Sigmoid colon (tissue), 7 donors: ENCODE data around the gene SKAP1. TPM values are rescaled to one million over a fixed set of nuclear protein-coding genes. Genes with fewer than 3 reads are reported as not detected.

Experiments
- DNase-seq: peaks from one replicate; pipeline ENCODE4 v3.0.0-alpha.2; 2019
- H3K27ac ChIP-seq, 4 donors: fragments of 200-600 bp; sonication (generic); one replicate each; pipeline ENCODE4 v1.5.1; 2016 to 2019; ENCODE audit warnings: mild to moderate bottlenecking in 1 of 4
- H3K27me3 ChIP-seq, 3 donors: fragments of 200-600 bp; sonication (generic); one replicate each; pipeline ENCODE4 v1.5.1; 2019; ENCODE audit warnings: mild to moderate bottlenecking in 1 of 3
- H3K36me3 ChIP-seq, 4 donors: fragments of 200-600 bp; sonication (generic); one replicate each; pipeline ENCODE4 v1.5.1; 2016 to 2019
- H3K4me1 ChIP-seq, 4 donors: fragments of 200-600 bp; sonication (generic); one replicate each; pipeline ENCODE4 v1.5.1; 2017 to 2019
- H3K4me3 ChIP-seq, 4 donors: fragments of 200-600 bp; sonication (generic); one replicate each; pipeline ENCODE4 v1.5.1; 2017 to 2019; ENCODE audit warnings: mild to moderate bottlenecking in 2 of 4, moderate library complexity in 1 of 4
- H3K9me3 ChIP-seq, 4 donors: fragments of 200-600 bp in 3 of 4; sonication (generic) in 3 of 4; one replicate each; pipeline versions ENCODE4 v1.5.1 to v1.6.1; 2013 to 2019
- CTCF ChIP-seq, 4 experiments: fragments of 450-650 bp in 3 of 4; fragments of 200-600 bp in 1 of 4; IDR thresholded peaks; one replicate each; pipeline ENCODE4 v1.5.1; 2016 to 2019; ENCODE audit warnings: antibody characterized with exemption in 4 of 4, mild to moderate bottlenecking in 3 of 4, moderate library complexity in 2 of 4
- EP300 ChIP-seq, 4 donors: sonication (generic); formaldehyde crosslinking; IDR thresholded peaks; one replicate each; pipeline ENCODE4 v1.6.1; 2017; ENCODE audit warnings: antibody characterized with exemption in 4 of 4
- POLR2A ChIP-seq, 2 donors: fragments of 450-650 bp; IDR thresholded peaks; one replicate each; pipeline ENCODE4 v1.6.1; 2016; ENCODE audit warnings: antibody characterized with exemption in 2 of 2, mild to moderate bottlenecking in 2 of 2, moderate library complexity in 2 of 2
- POLR2AphosphoS5 ChIP-seq, 4 donors: sonication (generic); formaldehyde crosslinking; IDR thresholded peaks; one replicate each; pipeline ENCODE4 v1.6.1; 2017; ENCODE audit warnings: antibody characterized with exemption in 4 of 4
- WGBS, 2 donors: extraction: QIAGEN DNeasy Blood & Tissue Kit; methylation state at CpG; one replicate each; pipeline ENCODE4 v1.1.7; 2013; 5-methylcytosine and 5-hydroxymethylcytosine counted together
- intact Hi-C: fragments of 100-400 bp; cut with DNase I; formaldehyde crosslinking; loops from one replicate; pipeline ENCODE4 v1.15.1; 2023
- polyA plus RNA-seq, 3 donors: library from polyadenylated mRNA; stranded (reverse); fragments of 200-250 nt; gene quantifications; one replicate each; pipeline ENCODE4 v1.2.3, GENCODE V29; 2013
- total RNA-seq, 4 donors: library from RNA; depleted of rRNA; stranded (reverse); fragments of >200 nt; gene quantifications; one replicate each; pipeline ENCODE4 v1.1.0, GENCODE V29; 2016
- donor health status: healthy with polysubstance abuse.
- donor health status: Bipolar disorder and iron deficiency.
- donor health status: healthy.

Gene SKAP1
- total and polyA plus RNA-seq, 7 donors: 0.36 to 10.3 (median 1.4) TPM; not detected in 1

- Histone ChIP-seq H3K4me3 (no peak overlapping the region), H3K36me3 (no peaks in the 10 kb centered on the region), H3K4me1 (no peaks in the 10 kb centered on the region), H3K27me3 (peaks cover 0 to 37% (median 6%) of the 10 kb centered on the region in 3 donors), H3K27ac (no peak overlapping the region), H3K9me3 (no peaks in the 10 kb centered on the region)
- intact Hi-C loops: no loop called here
- WGBS, 2 donors: 93 to 95% methylated on average over 2 of the region's 2 CpGs
- DNase-seq: no peak
- TF ChIP-seq POLR2AphosphoS5 (IDR thresholded peaks at IDR 0.05): no peak
- no peak for TF ChIP-seq CTCF (IDR thresholded peaks at IDR 0.05)
- no peak for TF ChIP-seq POLR2A (IDR thresholded peaks at IDR 0.05)
- TF ChIP-seq EP300 (IDR thresholded peaks at IDR 0.05): no peak
These were observed 133.6 kb downstream of the SKAP1 start for GRCh38 chr17:48296453-48296852.

- no peaks in the 10 kb centered on the region for H3K4me1 ChIP-seq
- DNase-seq: no peak
- intact Hi-C loops: no loop called here
- H3K36me3 ChIP-seq: no peaks in the 10 kb centered on the region
- H3K27ac ChIP-seq: no peak overlapping the region
- 46 to 61% methylated on average over 7 of the region's 7 CpGs for WGBS, 2 donors
- H3K4me3 ChIP-seq: no peak overlapping the region
- TF ChIP-seq EP300 (IDR thresholded peaks at IDR 0.05) (no peak), POLR2AphosphoS5 (IDR thresholded peaks at IDR 0.05) (no peak), CTCF (IDR thresholded peaks at IDR 0.05) (no peak), POLR2A (IDR thresholded peaks at IDR 0.05) (no peak)
- H3K9me3 ChIP-seq: no peaks in the 10 kb centered on the region
- H3K27me3 ChIP-seq: peaks cover 0 to 44% (median 14%) of the 10 kb centered on the region in 3 donors
These were observed 134.4 kb downstream of the SKAP1 start for GRCh38 chr17:48295362-48296288.

- Histone ChIP-seq H3K4me1 (no peaks in the 10 kb centered on the region), H3K27ac (no peak overlapping the region), H3K9me3 (no peaks in the 10 kb centered on the region), H3K27me3 (peaks cover 0 to 50% (median 14%) of the 10 kb centered on the region in 3 donors), H3K4me3 (no peak overlapping the region), H3K36me3 (no peaks in the 10 kb centered on the region)
- TF ChIP-seq EP300 (IDR thresholded peaks at IDR 0.05) (no peak), POLR2A (IDR thresholded peaks at IDR 0.05) (no peak), CTCF (IDR thresholded peaks at IDR 0.05) (no peak), POLR2AphosphoS5 (IDR thresholded peaks at IDR 0.05) (no peak)
- DNase-seq: no peak
- 19 to 30% methylated on average over 3 of the region's 3 CpGs for WGBS, 2 donors
- intact Hi-C loops: no loop called here
These were observed 135.1 kb downstream of the SKAP1 start for GRCh38 chr17:48294806-48295361.

GRCh38 chr17:48294020-48294805 lies 135.8 kb downstream of the SKAP1 start:
- no peaks in the 10 kb centered on the region for H3K36me3 ChIP-seq
- H3K27me3 ChIP-seq: peaks cover 0 to 57% (median 14%) of the 10 kb centered on the region in 3 donors
- no peaks in the 10 kb centered on the region for H3K9me3 ChIP-seq
- no peak for DNase-seq
- TF ChIP-seq POLR2A (IDR thresholded peaks at IDR 0.05): no peak
- no peak for TF ChIP-seq POLR2AphosphoS5 (IDR thresholded peaks at IDR 0.05)
- TF ChIP-seq CTCF (IDR thresholded peaks at IDR 0.05): no peak
- no peak for TF ChIP-seq EP300 (IDR thresholded peaks at IDR 0.05)
- intact Hi-C loops: no loop called here
- H3K4me1 ChIP-seq: no peaks in the 10 kb centered on the region
- H3K4me3 ChIP-seq: no peak overlapping the region
- WGBS, 2 donors: 82 to 89% methylated on average over 12 of the region's 12 CpGs
- no peak overlapping the region for H3K27ac ChIP-seq
